ENCODE data around the gene VSTM2L.

VSTM2L gene

DNA sequence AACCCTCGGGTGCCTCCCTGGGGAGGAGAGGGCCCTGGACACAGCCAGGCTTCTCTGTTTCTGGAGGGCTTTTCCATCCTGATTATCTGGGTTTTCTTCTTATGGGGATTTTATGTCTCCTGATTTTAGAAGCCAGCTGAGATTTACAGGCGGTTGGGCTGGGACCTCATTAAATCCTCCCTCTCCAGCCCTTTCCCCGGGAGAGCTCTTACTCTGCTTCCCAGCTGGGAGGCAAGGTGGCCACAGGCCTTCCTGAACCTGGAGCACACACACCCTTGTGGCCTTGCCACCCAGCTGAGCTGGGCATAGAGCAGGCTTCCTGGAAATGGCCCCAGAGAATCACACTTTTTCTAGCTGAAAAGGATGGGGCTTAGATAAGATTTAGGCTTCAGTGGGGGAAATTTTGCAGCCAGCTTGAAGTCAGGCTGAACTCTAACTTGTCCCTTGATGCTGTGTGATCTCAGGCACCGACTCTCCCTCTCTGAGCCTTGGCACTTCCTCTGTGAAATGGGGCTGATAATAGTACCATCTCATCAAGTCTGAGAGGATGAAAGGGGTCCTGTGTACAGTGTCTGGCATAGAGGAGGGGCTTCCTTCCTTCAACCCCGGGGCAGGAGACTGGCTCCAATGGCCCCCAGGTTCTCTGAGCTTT is 16.6 kb downstream of the VSTM2L start:
- H3K4me1 Mint-ChIP-seq: peaks cover 34% of the 10 kb centered on the region
- no peak overlapping the region for H3K4me3 Mint-ChIP-seq
- no peak overlapping the region for H3K27ac Mint-ChIP-seq
- ATAC-seq (no peak), DNase-seq (ENCODE audit: low spot score in 2 of 2) (no peak)
- H3K36me3 Mint-ChIP-seq: no peaks in the 10 kb centered on the region
- no peaks in the 10 kb centered on the region for H3K9me3 Mint-ChIP-seq

DNA sequence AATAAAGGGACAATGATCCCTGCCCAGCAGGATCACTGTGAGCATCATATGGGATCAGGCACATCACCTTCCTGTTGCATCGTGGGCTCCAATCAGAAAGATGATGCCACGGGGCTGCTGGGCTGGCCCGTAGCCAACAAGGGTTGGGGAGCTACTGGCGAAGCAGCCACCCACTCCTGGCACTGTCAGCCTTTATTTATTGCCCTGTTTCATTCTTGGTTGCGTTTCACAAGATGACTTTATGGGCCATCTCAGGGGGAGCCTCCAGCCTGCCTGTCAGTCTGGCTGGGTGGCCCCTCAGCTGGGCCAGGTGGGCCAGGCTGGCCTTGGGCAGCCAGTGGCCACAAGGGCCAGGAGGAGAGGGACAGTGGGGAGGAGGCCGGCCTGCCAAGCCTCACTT is 17.3 kb downstream of the VSTM2L start:
- no peak for DNase-seq (ENCODE audit: low spot score in 2 of 2)
- H3K4me1 Mint-ChIP-seq: peaks cover 28% of the 10 kb centered on the region

DNA sequence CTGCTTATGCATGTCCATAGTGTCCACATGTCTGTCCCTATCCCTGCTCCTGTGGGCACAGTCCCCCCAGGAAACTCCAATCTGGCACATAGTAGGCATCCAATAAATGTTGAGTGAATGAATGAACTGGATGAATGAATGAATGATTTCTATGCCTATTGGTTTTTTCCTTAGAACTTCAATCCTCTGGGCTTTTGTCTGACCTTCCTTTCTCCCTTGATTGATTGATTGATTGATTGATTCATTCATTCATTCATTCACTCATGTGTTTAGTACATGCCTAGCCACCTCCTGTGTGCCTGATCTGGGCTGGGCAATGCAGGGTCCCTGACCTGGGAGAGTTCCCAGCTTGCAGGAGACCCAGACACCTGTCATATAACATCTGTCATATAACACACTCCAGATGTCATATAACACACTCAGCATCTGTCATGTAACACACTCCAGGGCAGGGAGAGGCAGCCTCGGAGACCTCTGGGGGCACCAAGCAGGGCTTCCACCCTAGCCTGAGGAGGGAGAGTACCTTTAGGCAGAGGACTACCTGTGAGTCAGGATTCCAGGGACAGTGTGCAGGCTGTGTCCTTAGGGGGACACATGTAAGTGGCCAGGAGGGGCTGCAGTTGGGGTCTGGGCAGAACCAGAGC is 17.9 kb downstream of the VSTM2L start:
- Mint-ChIP-seq H3K4me1 (peaks cover 28% of the 10 kb centered on the region), H3K36me3 (no peaks in the 10 kb centered on the region), H3K4me3 (peak overlapping the region; percentile 9), H3K27ac (no peak overlapping the region), H3K9me3 (no peaks in the 10 kb centered on the region)
- ATAC-seq (no peak), DNase-seq (ENCODE audit: low spot score in 2 of 2) (no peak)

More for the DNA sequence above, 17.3 kb downstream of the VSTM2L start:
- Mint-ChIP-seq H3K36me3 (no peaks in the 10 kb centered on the region), H3K9me3 (no peaks in the 10 kb centered on the region), H3K27ac (no peak overlapping the region), H3K4me3 (peak overlapping the region; percentile 9)
- ATAC-seq: peak; percentile 46

DNA sequence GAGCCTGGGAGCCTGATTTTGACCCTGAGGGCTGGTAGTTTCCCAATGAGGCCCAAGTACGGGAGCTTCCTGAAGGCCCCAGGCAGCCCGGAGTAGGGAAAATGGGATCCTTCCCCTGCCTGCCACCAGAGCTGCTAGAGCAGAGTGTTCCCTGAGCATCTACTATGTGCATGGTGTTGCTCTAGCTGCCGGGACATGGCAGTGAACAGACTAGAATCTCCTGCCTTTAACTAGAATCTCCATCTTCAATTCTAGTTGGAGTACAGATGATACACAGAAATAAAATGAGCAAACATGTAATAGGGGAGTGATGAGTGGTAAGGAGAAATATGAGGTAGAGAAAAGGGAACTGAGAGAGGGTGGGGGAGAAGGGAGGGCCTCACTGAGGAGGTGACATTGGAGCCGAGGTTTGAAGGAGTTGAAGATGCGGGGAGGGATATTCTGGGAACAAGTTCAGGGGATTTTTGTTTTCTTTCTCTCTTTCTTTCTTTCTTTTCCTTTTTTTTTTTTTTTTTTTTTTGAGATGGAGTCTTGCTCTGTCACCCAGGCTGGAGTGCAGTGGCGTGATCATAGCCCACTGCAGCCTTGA is 18.5 kb downstream of the VSTM2L start:
- Mint-ChIP-seq H3K36me3 (no peaks in the 10 kb centered on the region), H3K4me3 (peak overlapping the region; percentile 9), H3K9me3 (no peaks in the 10 kb centered on the region), H3K27ac (peak overlapping the region; percentile 15), H3K4me1 (peaks cover 28% of the 10 kb centered on the region)
- DNase-seq (ENCODE audit: low spot score in 2 of 2) (no peak), ATAC-seq (peak; percentile 71)

DNA sequence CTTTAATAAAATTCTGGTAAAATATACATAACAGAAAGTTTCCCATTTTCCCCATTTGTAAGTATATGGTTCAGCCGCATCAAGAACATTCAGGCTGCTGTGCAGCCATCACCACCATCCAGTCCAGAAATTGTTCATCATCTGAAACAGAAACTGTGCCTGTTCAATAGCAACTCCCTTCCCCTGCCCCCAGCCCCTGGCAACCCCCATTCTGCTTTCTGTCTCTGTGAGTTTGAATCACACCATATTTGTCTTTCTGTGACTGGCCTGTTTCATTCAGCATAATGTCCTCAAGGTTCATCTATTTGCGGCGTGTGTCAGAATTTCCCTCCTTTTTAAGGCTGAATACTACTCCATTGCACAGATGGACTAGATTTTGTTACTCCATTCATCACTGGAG is 19.1 kb downstream of the VSTM2L start:
- Mint-ChIP-seq H3K27ac (peak overlapping the region; percentile 27), H3K4me1 (peaks cover 28% of the 10 kb centered on the region), H3K9me3 (no peaks in the 10 kb centered on the region), H3K4me3 (peak overlapping the region; percentile 9), H3K36me3 (no peaks in the 10 kb centered on the region)
- ATAC-seq (peak; percentile 89), DNase-seq (ENCODE audit: low spot score in 2 of 2) (no peak)

DNA sequence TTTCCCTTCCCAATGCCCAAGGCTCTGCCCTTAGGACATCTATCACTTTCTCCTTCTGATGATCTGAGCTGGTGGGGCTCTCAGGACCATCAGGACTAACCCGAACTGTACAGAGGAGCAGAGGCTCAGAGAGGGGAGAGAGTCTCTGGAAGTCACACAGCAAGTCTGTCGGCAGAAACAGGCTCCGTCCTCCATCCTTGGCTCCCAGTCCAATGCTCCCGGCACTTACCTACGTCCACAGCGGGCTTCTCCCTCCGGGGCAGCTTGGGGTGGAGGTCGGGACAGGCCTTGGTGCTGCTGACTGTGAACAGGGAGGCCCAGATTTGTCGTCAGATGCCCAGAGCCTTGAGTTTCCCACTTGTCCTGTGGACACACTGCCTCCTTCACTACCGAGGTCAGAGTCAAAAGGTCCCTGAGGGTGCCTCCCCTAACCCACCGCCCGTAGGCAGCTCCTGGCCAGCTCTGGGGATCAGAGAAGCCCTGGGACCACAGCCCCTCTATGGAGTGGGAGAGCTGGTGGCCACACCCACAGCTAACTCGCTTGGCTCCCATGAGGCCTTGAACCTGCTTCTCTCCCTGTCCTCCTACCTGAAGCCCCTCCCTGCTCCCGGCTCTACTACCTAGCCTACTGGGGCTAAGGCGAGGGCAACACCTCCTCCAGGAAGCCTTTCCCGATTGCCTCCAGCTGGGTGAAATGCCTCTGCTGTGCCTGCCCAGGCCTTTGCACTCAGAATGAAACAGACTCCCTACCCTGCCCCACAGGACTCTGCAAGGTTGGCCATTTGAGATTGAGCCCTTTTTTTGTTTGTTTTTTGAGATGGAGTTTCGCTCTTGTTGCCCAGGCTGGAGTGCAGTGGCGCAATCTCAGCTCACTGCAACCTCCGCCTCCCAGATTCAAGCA is 22.6 kb downstream of the VSTM2L start:
- Mint-ChIP-seq H3K36me3 (no peaks in the 10 kb centered on the region), H3K4me1 (peaks cover 23% of the 10 kb centered on the region), H3K4me3 (no peak overlapping the region), H3K9me3 (no peaks in the 10 kb centered on the region), H3K27ac (peak overlapping the region; percentile 43)
- ATAC-seq (no peak), DNase-seq (ENCODE audit: low spot score in 2 of 2) (no peak)

DNA sequence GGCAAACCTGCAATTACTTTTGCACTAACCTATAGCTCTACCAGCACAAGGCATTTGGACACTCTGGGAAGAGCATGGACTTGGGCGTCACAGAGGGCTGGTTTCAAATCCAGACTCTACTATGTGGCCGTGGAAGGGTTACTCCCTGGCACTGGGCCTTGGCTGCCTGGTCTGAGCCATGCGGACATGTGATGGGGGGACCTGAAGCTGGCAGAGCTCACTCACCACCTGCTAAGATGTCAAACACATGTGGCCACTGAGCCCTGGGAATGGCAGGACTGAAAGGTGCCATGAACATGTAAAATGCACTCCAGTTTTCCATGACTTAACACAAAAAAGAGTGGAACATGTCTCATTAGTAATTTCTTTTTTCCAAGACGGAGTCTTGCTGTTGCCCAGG is 23.7 kb downstream of the VSTM2L start:
- no peak overlapping the region for H3K27ac Mint-ChIP-seq
- no peaks in the 10 kb centered on the region for H3K36me3 Mint-ChIP-seq
- no peak for ATAC-seq
- no peaks in the 10 kb centered on the region for H3K9me3 Mint-ChIP-seq
- no peak overlapping the region for H3K4me3 Mint-ChIP-seq
- peaks cover 12% of the 10 kb centered on the region for H3K4me1 Mint-ChIP-seq
- DNase-seq (ENCODE audit: low spot score in 2 of 2): no peak

DNA sequence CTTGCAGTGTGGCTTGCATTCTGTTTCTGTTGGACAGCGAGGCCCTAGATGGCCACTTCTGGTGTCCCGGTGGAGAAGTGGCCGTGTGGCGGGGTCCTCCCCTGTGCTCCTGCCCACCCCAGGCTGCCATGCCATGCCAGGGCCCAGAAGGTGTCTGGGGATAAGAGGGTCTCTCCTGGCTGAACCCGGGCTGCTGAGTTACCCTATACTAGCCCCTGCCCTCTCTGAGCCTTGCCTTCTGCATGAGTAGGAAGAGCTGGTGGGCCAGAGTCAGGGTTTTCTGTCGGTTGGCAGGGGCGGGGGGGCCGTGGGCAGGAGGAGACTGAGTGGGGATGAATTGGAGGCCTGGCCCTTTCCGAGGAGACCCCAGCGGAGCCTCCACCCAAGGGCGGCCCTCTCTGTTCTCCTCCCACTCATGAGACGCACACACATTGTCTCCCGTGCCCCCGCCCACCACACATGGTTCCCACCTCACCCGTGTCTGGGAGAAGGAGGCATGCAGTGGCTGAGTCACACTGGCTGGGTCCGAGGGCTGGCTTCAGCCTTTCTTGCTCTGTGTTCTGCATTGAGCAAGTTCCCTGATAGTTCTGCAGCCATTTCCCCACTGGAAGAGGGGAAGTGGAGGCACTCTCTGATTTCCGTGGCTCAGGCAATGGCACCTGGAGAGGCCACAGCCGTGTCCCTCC is 24.6 kb downstream of the VSTM2L start:
- Mint-ChIP-seq H3K4me1 (peaks cover 3% of the 10 kb centered on the region), H3K36me3 (no peaks in the 10 kb centered on the region), H3K4me3 (no peak overlapping the region), H3K27ac (no peak overlapping the region), H3K9me3 (no peaks in the 10 kb centered on the region)
- DNase-seq (ENCODE audit: low spot score in 2 of 2): no peak
- no peak for ATAC-seq

DNA sequence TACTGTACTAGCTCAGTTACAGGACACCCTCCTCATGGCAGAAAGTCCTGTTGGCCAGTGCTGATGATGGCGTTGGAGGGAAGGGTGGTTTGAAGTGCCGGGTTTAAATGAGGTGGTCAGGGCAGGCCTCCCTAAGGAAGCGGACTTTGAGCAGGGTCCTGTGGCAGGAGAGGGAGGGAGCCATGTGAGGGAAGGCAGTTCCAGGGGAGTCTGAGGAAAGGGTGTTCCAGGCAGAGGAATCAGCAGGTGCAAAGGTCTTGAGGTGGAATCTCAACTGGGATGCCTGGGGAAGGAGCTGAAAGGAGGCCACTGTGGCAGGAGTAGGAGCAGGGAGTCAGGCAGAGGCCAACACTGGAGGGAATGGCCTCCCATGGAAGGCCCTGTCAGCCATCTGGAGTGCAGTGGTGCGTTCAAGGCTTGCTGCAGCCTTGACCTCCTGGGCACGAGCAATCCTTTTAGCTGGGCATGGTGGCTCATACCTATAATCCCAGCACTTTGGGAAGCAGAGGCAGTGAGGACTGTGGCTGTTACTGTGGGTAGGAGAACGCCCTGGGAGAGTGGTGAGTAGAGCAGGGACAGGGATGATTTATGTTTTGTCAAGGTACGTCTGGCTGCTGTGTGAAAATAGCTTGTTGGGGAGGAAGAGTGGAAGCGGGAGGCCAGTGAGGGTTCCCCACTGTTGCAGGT is 26.2 kb downstream of the VSTM2L start:
- Mint-ChIP-seq H3K27ac (peak overlapping the region; percentile 11), H3K9me3 (no peaks in the 10 kb centered on the region), H3K4me1 (no peaks in the 10 kb centered on the region), H3K4me3 (no peak overlapping the region), H3K36me3 (no peaks in the 10 kb centered on the region)
- no peak for DNase-seq (ENCODE audit: low spot score in 2 of 2)
- no peak for ATAC-seq

DNA sequence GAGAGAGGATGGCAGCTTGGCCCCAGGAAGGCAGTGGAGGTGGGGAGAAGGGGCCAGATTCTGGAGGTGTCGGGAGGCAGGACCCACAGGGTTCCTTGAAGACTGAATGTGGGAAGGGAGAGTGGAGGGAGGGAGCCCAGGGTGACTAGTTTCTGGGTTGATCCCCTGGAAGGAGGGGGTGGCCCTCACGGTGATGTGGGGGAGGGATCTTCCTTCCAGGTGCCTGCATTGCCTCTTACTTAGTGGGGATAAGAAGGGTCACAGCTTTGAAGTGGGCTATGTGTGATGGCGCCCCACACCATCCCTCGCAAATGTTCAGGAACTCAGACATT is 26.7 kb downstream of the VSTM2L start:
- Mint-ChIP-seq H3K27ac (peak overlapping the region; percentile 11), H3K36me3 (no peaks in the 10 kb centered on the region), H3K4me3 (no peak overlapping the region), H3K9me3 (no peaks in the 10 kb centered on the region), H3K4me1 (no peaks in the 10 kb centered on the region)
- DNase-seq (ENCODE audit: low spot score in 2 of 2): no peak
- ATAC-seq: no peak

DNA sequence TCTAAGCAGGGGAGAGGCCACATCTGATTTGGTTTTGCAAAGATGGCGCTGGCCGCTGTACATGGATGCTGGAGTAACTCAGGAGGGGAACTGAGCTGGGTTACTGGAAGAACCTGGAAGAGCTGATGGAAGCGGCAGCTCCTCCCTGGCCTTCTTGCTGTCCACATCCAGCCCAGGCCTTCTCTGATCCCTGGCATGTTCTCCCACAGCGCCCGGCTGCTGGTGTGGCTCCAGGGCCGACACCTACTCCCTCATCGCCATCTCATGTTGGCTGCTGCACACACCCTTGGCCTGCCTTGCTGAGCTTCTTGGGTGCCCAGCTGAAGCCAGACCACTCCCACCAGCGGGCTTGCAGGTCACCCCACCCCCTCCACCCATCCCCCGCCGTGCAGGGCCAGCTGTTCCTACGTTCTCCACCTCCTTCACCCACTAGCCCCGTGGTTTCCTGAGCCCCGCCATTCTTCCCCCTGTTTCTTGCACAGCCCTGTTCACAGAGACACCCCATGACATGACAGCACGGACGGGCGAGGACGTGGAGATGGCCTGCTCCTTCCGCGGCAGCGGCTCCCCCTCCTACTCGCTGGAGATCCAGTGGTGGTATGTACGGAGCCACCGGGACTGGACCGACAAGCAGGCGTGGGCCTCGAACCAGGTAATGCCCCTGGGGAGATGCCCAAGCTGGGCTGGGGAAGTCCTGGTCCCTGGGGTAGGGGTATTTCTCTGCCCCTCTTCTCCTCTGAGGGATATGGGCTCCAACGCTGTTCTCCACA is 28.4 kb downstream of the VSTM2L start:
- Mint-ChIP-seq H3K27ac (no peak overlapping the region), H3K4me1 (no peaks in the 10 kb centered on the region), H3K9me3 (no peaks in the 10 kb centered on the region), H3K36me3 (no peaks in the 10 kb centered on the region), H3K4me3 (no peak overlapping the region)
- ATAC-seq (no peak), DNase-seq (ENCODE audit: low spot score in 2 of 2) (no peak)

DNA sequence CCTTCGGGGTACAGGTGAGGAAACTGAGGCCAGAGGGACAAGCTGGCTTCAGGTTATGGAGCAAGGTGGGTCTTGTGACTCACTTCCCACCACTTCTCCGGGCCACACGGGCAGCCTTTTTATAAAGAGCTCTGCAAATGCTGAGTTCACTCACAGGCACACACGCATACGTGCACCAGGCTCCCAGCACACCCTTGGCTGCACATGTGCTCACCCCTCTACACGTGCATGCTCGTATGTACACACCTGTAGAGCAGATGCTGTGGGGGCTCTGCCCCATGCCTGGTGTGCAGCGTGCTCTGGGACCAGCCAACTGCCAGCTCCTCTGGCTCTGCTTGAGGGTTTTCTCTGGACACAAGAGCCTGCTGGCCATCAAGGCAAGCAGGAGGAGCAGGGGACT is 29.1 kb downstream of the VSTM2L start:
- no peaks in the 10 kb centered on the region for H3K9me3 Mint-ChIP-seq
- H3K36me3 Mint-ChIP-seq: no peaks in the 10 kb centered on the region
- ATAC-seq (no peak), DNase-seq (ENCODE audit: low spot score in 2 of 2) (no peak)
- H3K4me3 Mint-ChIP-seq: no peak overlapping the region
- no peaks in the 10 kb centered on the region for H3K4me1 Mint-ChIP-seq
- no peak overlapping the region for H3K27ac Mint-ChIP-seq

DNA sequence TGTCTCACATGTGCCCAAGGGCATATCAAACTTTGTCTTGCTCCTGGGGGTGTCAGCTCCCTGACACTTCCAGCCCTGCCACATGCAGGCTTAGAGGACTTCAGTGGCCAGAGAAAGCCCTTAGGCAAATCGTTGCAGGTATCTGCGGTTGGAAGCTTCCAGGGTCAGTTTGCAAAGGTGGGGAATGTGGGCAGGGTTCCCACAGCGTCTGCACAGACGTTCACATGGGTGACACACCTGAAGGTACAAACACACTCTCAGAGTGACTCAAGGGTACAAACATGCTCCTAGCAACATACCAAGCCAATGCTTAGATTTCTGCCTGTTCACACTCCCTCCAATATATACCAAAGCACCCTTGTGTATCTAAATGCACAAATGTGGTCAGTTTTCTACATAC is 30.0 kb downstream of the VSTM2L start:
- no peak for ATAC-seq
- Mint-ChIP-seq H3K27ac (no peak overlapping the region), H3K4me1 (no peaks in the 10 kb centered on the region), H3K9me3 (no peaks in the 10 kb centered on the region), H3K4me3 (no peak overlapping the region), H3K36me3 (no peaks in the 10 kb centered on the region)
- DNase-seq (ENCODE audit: low spot score in 2 of 2): no peak

Data from stimulated activated effector memory CD8-positive, alpha-beta T cell treated with anti-CD3 and anti-CD28 coated beads, Interleukin-12 subunit alpha, Interleukin-12 subunit beta, amount 100 ng/mL, for 72 hours (primary cell).